Mesenchymal stem cell (in vitro differentiated cells and primary cell): ENCODE results near the gene GTF2IRD1.

Source experiments
- DNase-seq: peaks from one replicate; pipeline ENCODE4 v3.0.0-alpha.2; 2013
- H2AFZ ChIP-seq: one replicate; pipeline ENCODE4 v1.6.1; 2013; ENCODE audit warnings: low read depth, mild to moderate bottlenecking, control low read depth, inconsistent platforms, low read length, moderate library complexity
- H2AK5ac ChIP-seq: 2 replicates; pipeline ENCODE4 v1.6.1; 2013; ENCODE audit warnings: low read length, moderate library complexity, mild to moderate bottlenecking, inconsistent platforms; ENCODE audit not compliant: severe bottlenecking
- H2BK120ac ChIP-seq: one replicate; pipeline ENCODE4 v1.6.1; 2013; ENCODE audit warnings: low read depth, mild to moderate bottlenecking, inconsistent platforms, low read length, moderate library complexity
- H2BK12ac ChIP-seq, 2 experiments: one replicate each; pipeline ENCODE4 v1.6.1; 2013; ENCODE audit warnings: inconsistent platforms in 2 of 2, low read length in 2 of 2, mild to moderate bottlenecking in 2 of 2, moderate library complexity in 2 of 2, control low read depth in 1 of 2
- H2BK15ac ChIP-seq: one replicate; pipeline ENCODE4 v1.6.1; 2013; ENCODE audit warnings: mild to moderate bottlenecking, low read depth, inconsistent platforms; ENCODE audit not compliant: poor library complexity, severe bottlenecking
- H2BK5ac ChIP-seq: 2 replicates; pipeline ENCODE4 v1.6.1; 2013; ENCODE audit warnings: low read depth, mild to moderate bottlenecking, low read length, control low read depth, inconsistent platforms; ENCODE audit not compliant: poor library complexity, severe bottlenecking
- H3K14ac ChIP-seq, 2 experiments: one replicate each; pipeline ENCODE4 v1.6.1; 2013; ENCODE audit warnings: inconsistent platforms in 2 of 2, low read length in 2 of 2, control low read depth in 1 of 2, mild to moderate bottlenecking in 1 of 2, moderate library complexity in 1 of 2
- H3K18ac ChIP-seq, 2 experiments: one replicate each; pipeline ENCODE4 v1.6.1; 2013; ENCODE audit warnings: inconsistent platforms in 2 of 2, low read length in 2 of 2, control low read depth in 1 of 2, low read depth in 1 of 2, mild to moderate bottlenecking in 1 of 2
- H3K23ac ChIP-seq, 2 experiments: one replicate each; pipeline ENCODE4 v1.6.1; 2013; ENCODE audit warnings: inconsistent platforms in 2 of 2, low read length in 2 of 2, mild to moderate bottlenecking in 2 of 2, moderate library complexity in 2 of 2, control low read depth in 1 of 2
- H3K27ac ChIP-seq: 2 replicates; pipeline ENCODE4 v1.5.1; 2013; ENCODE audit warnings: mild to moderate bottlenecking, moderate library complexity, low read length, control low read depth, inconsistent platforms; ENCODE audit not compliant: poor library complexity, severe bottlenecking
- H3K27me3 ChIP-seq, 2 experiments: 2 replicates each; pipeline versions ENCODE4 v1.6.1 to v1.7.0; 2013; ENCODE audit warnings: low read length in 2 of 2, mild to moderate bottlenecking in 2 of 2, moderate library complexity in 2 of 2, control low read depth in 1 of 2, inconsistent platforms in 1 of 2; ENCODE audit not compliant: control insufficient read depth in 1 of 2, insufficient read depth in 1 of 2
- H3K36me3 ChIP-seq, 2 experiments: 2 replicates each; pipeline versions ENCODE4 v1.6.1 to v1.7.0; 2013; ENCODE audit warnings: low read length in 2 of 2, control low read depth in 1 of 2, inconsistent platforms in 1 of 2, low read depth in 1 of 2, mild to moderate bottlenecking in 1 of 2; ENCODE audit not compliant: insufficient read depth in 2 of 2, control insufficient read depth in 1 of 2
- H3K4ac ChIP-seq, 2 experiments: one replicate each; pipeline ENCODE4 v1.6.1; 2013; ENCODE audit warnings: inconsistent platforms in 2 of 2, low read length in 2 of 2, mild to moderate bottlenecking in 2 of 2, moderate library complexity in 2 of 2, control low read depth in 1 of 2, low read depth in 1 of 2
- H3K4me1 ChIP-seq: 2 replicates; pipeline ENCODE4 v1.6.1; 2013; ENCODE audit warnings: low read depth, low read length, control low read depth; ENCODE audit not compliant: control insufficient read depth, insufficient read depth
- H3K4me2 ChIP-seq: 2 replicates; pipeline ENCODE4 v1.6.1; 2013; ENCODE audit warnings: low read length, mild to moderate bottlenecking, inconsistent platforms; ENCODE audit not compliant: poor library complexity, severe bottlenecking
- H3K4me3 ChIP-seq, 2 experiments: 2 replicates each; pipeline versions ENCODE4 v1.5.1 to v1.7.0; 2013; ENCODE audit warnings: low read length in 2 of 2, mild to moderate bottlenecking in 2 of 2, control low read depth in 1 of 2, low read depth in 1 of 2; ENCODE audit not compliant: insufficient read depth in 1 of 2
- H3K79me1 ChIP-seq: replicated peaks from 2 replicates; pipeline ENCODE4 v1.6.1; 2013; ENCODE audit warnings: mild to moderate bottlenecking, control low read depth, low read length, inconsistent platforms; ENCODE audit not compliant: poor library complexity, severe bottlenecking
- H3K9ac ChIP-seq: 2 replicates; pipeline ENCODE4 v1.7.0; 2013; ENCODE audit warnings: mild to moderate bottlenecking, low read length, moderate library complexity
- H3K9me3 ChIP-seq: 2 replicates; pipeline ENCODE4 v1.7.0; 2013; ENCODE audit warnings: mild to moderate bottlenecking, low read length; ENCODE audit not compliant: control insufficient read depth
- H4K8ac ChIP-seq: one replicate; pipeline ENCODE4 v1.6.1; 2013; ENCODE audit warnings: inconsistent platforms, mild to moderate bottlenecking, low read length, moderate library complexity
- H4K91ac ChIP-seq: one replicate; pipeline ENCODE4 v1.6.1; 2013; ENCODE audit warnings: mild to moderate bottlenecking, low read length, inconsistent platforms
- WGBS: methylation state at CpG from one replicate; pipeline ENCODE4 v1.1.7; 2013; ENCODE audit warnings: mixed read lengths; 5-methylcytosine and 5-hydroxymethylcytosine counted together

The GTF2IRD1 gene

GRCh38 chr7:74454925-74455288 is 1.2 kb downstream of the GTF2IRD1 start:
- Histone ChIP-seq H4K91ac (peak overlapping the region; percentile 4), H3K14ac (peak overlapping the region in 1 of 2 experiments; percentile 82), H3K79me1 (peaks cover 12% of the 10 kb centered on the region), H3K18ac (peak overlapping the region in 1 of 2 experiments; percentile 79), H3K4me2 (peak overlapping the region; percentile 77), H3K9ac (peak overlapping the region; percentile 62), H2AK5ac (peak overlapping the region; percentile 40), H2BK120ac (no peak overlapping the region), H3K9me3 (no peaks in the 10 kb centered on the region), H2BK5ac (no peak overlapping the region), H3K4me1 (peaks cover 14% of the 10 kb centered on the region), H2BK15ac (no peak overlapping the region), H3K36me3 (peaks cover 0 to 6% of the 10 kb centered on the region in 2 experiments), H3K4ac (no peak overlapping the region), H2BK12ac (peak overlapping the region in 1 of 2 experiments; percentile 2), H4K8ac (peak overlapping the region; percentile 33), H3K27ac (no peak overlapping the region), H2AFZ (no peak overlapping the region), H3K4me3 (peak overlapping the region; percentile 73 to 74), H3K27me3 (no peaks in the 10 kb centered on the region), H3K23ac (peak overlapping the region in 1 of 2 experiments; percentile 0)
- 64% methylated on average over 11 of the region's 11 CpGs for WGBS
- DNase-seq: no peak

GRCh38 chr7:74455291-74455804 is 1.6 kb downstream of the GTF2IRD1 start:
- Histone ChIP-seq H3K36me3 (peaks cover 0 to 6% of the 10 kb centered on the region in 2 experiments), H3K4me3 (peak overlapping the region in 1 of 2 experiments; percentile 73), H2AK5ac (peak overlapping the region; percentile 40), H3K23ac (peak overlapping the region in 1 of 2 experiments; percentile 16), H2BK12ac (peak overlapping the region in 1 of 2 experiments; percentile 2), H2BK120ac (no peak overlapping the region), H2AFZ (no peak overlapping the region), H3K27ac (no peak overlapping the region), H3K9me3 (no peaks in the 10 kb centered on the region), H4K91ac (no peak overlapping the region), H3K9ac (no peak overlapping the region), H2BK15ac (no peak overlapping the region), H3K4me2 (peak overlapping the region; percentile 77), H3K79me1 (peaks cover 13% of the 10 kb centered on the region), H3K14ac (no peak overlapping the region), H3K4ac (peak overlapping the region in 1 of 2 experiments; percentile 28), H2BK5ac (no peak overlapping the region), H3K27me3 (no peaks in the 10 kb centered on the region), H4K8ac (no peak overlapping the region), H3K18ac (peak overlapping the region in 1 of 2 experiments; percentile 79), H3K4me1 (peaks cover 14% of the 10 kb centered on the region)
- no peak for DNase-seq
- WGBS: 83% methylated on average over 13 of the region's 13 CpGs

GRCh38 chr7:74455928-74456327 is 2.2 kb downstream of the GTF2IRD1 start:
- H3K14ac ChIP-seq: no peak overlapping the region
- WGBS: 90% methylated on average over 5 of the region's 6 CpGs
- H3K23ac ChIP-seq: no peak overlapping the region

GRCh38 chr7:74457007-74457406 is 3.3 kb downstream of the GTF2IRD1 start:
- 98% methylated on average over 3 of the region's 5 CpGs for WGBS
- peaks cover 22% of the 10 kb centered on the region for H3K79me1 ChIP-seq
- no peak overlapping the region for H4K8ac ChIP-seq
- no peak overlapping the region for H3K18ac ChIP-seq
- no peak overlapping the region for H3K27ac ChIP-seq
- H2BK15ac ChIP-seq: no peak overlapping the region
- H4K91ac ChIP-seq: no peak overlapping the region
- no peaks in the 10 kb centered on the region for H3K27me3 ChIP-seq
- no peak overlapping the region for H2AFZ ChIP-seq
- H3K4me2 ChIP-seq: no peak overlapping the region
- H3K4me1 ChIP-seq: peaks cover 14% of the 10 kb centered on the region
- H3K14ac ChIP-seq: no peak overlapping the region
- H3K4ac ChIP-seq: no peak overlapping the region
- H2BK12ac ChIP-seq: no peak overlapping the region
- H3K9ac ChIP-seq: no peak overlapping the region
- H3K23ac ChIP-seq: no peak overlapping the region
- no peaks in the 10 kb centered on the region for H3K9me3 ChIP-seq
- H3K4me3 ChIP-seq: no peak overlapping the region
- H2BK5ac ChIP-seq: no peak overlapping the region
- H3K36me3 ChIP-seq: peaks cover 0 to 13% of the 10 kb centered on the region in 2 experiments
- no peak overlapping the region for H2AK5ac ChIP-seq
- H2BK120ac ChIP-seq: no peak overlapping the region
- DNase-seq: no peak

More at GRCh38 chr7:74455928-74456327, 2.2 kb downstream of the GTF2IRD1 start:
- Histone ChIP-seq H4K91ac (no peak overlapping the region), H2AK5ac (no peak overlapping the region), H2BK120ac (no peak overlapping the region), H2BK15ac (no peak overlapping the region), H4K8ac (no peak overlapping the region), H3K27ac (no peak overlapping the region), H3K4me2 (no peak overlapping the region), H3K4me1 (peaks cover 14% of the 10 kb centered on the region), H3K36me3 (peaks cover 0 to 10% of the 10 kb centered on the region in 2 experiments), H3K18ac (no peak overlapping the region), H3K27me3 (no peaks in the 10 kb centered on the region), H2BK12ac (no peak overlapping the region), H2AFZ (no peak overlapping the region), H3K9me3 (no peaks in the 10 kb centered on the region), H2BK5ac (no peak overlapping the region), H3K4ac (no peak overlapping the region), H3K79me1 (peaks cover 17% of the 10 kb centered on the region), H3K4me3 (no peak overlapping the region), H3K9ac (no peak overlapping the region)
- DNase-seq: peak; percentile 6
